ENCODE results near the gene UBASH3A.

DNA sequence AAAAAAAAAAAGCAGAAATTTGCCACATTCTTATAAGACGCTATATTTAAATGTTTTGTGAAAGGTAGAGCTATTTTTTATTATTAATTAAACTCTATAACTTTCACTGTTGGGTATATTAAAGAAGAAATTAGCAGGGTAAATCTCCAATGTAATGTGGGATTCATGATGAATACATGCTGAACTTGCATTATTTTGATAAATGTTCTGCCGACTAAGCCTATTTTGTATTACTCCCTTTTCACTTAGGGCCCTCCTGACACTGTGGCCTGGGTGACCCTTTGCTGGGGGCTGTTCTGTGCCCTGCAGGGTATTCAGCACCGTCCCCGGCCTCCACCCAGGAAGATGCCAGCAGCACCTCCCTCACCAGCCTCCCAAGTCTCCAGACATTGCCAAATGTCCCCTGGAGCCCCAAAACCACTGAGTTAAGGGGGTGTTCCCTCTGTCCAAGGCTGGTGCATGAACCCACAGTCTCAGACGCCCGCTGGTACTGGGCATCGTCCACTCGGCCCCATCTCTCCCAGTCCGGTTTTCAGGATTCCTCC is 69.9 kb downstream of the UBASH3A start:
- TF ChIP-seq, protein P1, sequence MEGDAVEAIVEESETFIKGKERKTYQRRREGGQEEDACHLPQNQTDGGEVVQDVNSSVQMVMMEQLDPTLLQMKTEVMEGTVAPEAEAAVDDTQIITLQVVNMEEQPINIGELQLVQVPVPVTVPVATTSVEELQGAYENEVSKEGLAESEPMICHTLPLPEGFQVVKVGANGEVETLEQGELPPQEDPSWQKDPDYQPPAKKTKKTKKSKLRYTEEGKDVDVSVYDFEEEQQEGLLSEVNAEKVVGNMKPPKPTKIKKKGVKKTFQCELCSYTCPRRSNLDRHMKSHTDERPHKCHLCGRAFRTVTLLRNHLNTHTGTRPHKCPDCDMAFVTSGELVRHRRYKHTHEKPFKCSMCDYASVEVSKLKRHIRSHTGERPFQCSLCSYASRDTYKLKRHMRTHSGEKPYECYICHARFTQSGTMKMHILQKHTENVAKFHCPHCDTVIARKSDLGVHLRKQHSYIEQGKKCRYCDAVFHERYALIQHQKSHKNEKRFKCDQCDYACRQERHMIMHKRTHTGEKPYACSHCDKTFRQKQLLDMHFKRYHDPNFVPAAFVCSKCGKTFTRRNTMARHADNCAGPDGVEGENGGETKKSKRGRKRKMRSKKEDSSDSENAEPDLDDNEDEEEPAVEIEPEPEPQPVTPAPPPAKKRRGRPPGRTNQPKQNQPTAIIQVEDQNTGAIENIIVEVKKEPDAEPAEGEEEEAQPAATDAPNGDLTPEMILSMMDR (tag by site-specific recombination; IDR thresholded peaks at IDR 0.05), result no peak
- TF ChIP-seq, protein P2, sequence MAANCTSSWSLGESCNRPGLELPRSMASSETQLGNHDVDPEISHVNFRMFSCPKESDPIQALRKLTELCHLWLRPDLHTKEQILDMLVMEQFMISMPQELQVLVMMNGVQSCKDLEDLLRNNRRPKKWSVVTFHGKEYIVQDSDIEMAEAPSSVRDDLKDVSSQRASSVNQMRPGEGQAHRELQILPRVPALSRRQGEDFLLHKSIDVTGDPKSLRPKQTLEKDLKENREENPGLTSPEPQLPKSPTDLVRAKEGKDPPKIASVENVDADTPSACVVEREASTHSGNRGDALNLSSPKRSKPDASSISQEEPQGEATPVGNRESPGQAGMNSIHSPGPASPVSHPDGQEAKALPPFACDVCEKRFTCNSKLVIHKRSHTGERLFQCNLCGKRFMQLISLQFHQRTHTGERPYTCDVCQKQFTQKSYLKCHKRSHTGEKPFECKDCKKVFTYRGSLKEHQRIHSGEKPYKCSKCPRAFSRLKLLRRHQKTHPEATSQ (tag by site-specific recombination; IDR thresholded peaks at IDR 0.05), result no peak
- TF ChIP-seq YY1 (tag by site-specific recombination; IDR thresholded peaks at IDR 0.05) (no peak), ZNF302 (tag by site-specific recombination; IDR thresholded peaks at IDR 0.05; ENCODE audit: low read depth) (no peak)
- TF ChIP-seq, protein P3, sequence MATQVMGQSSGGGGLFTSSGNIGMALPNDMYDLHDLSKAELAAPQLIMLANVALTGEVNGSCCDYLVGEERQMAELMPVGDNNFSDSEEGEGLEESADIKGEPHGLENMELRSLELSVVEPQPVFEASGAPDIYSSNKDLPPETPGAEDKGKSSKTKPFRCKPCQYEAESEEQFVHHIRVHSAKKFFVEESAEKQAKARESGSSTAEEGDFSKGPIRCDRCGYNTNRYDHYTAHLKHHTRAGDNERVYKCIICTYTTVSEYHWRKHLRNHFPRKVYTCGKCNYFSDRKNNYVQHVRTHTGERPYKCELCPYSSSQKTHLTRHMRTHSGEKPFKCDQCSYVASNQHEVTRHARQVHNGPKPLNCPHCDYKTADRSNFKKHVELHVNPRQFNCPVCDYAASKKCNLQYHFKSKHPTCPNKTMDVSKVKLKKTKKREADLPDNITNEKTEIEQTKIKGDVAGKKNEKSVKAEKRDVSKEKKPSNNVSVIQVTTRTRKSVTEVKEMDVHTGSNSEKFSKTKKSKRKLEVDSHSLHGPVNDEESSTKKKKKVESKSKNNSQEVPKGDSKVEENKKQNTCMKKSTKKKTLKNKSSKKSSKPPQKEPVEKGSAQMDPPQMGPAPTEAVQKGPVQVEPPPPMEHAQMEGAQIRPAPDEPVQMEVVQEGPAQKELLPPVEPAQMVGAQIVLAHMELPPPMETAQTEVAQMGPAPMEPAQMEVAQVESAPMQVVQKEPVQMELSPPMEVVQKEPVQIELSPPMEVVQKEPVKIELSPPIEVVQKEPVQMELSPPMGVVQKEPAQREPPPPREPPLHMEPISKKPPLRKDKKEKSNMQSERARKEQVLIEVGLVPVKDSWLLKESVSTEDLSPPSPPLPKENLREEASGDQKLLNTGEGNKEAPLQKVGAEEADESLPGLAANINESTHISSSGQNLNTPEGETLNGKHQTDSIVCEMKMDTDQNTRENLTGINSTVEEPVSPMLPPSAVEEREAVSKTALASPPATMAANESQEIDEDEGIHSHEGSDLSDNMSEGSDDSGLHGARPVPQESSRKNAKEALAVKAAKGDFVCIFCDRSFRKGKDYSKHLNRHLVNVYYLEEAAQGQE (tag by site-specific recombination; IDR thresholded peaks at IDR 0.05), result no peak
